A549 (cell line): ENCODE results near the gene DPEP2NB. TPM values are rescaled to one million over a fixed set of nuclear protein-coding genes. Genes with fewer than 3 reads are reported as not detected.

Source experiments
- ATAC-seq, 2 experiments: fragments of 200-7000 bp in 1 of 2; fragments of >200 bp in 1 of 2; cut with Nextera tagmentation in 1 of 2; cut with Tn5 transposase in 1 of 2; 3 replicates each; pipeline versions ENCODE4 v1.8.0 to v1.9.1; 2018 to 2020; ENCODE audit warnings: mild to moderate bottlenecking in 1 of 2, moderate library complexity in 1 of 2
- CTCF ChIA-PET: fragments of 300-600 bp; sonication (Branson Sonifier 250); formaldehyde crosslinking; extraction: SDS; loops from one replicate; lab custom pipeline; 2021; ENCODE audit warnings: antibody characterized with exemption, inconsistent platforms; lab: Yijun Ruan, JAX
- POLR2A ChIA-PET: fragments of 350-600 bp; formaldehyde crosslinking; extraction: SDS; loops from one replicate; lab custom pipeline; 2021; ENCODE audit warnings: antibody characterized with exemption, inconsistent platforms; lab: Yijun Ruan, JAX
- DNase-seq, 2 experiments: peaks; one replicate each; pipeline versions ENCODE4 v3.0.0 to v3.0.0-alpha.2; 2011 to 2016; ENCODE audit warnings: low read depth in 1 of 2, low spot score in 1 of 2
- FAIRE-seq: peaks from 2 replicates; lab custom pipeline; 2011; peaks lifted over from hg19 to GRCh38; lab: Jason Lieb, UNC
- H3K27ac ChIP-seq, 2 experiments: fragments of >200 bp; sonication (Bioruptor Twin); formaldehyde crosslinking; 3 replicates each; pipeline ENCODE4 v1.5.1; 2016 to 2017
- H3K4me1 ChIP-seq: fragments of >200 bp; sonication (Bioruptor Twin); formaldehyde crosslinking; 3 replicates; pipeline ENCODE4 v1.6.1; 2016
- H3K4me2 ChIP-seq: fragments of >200 bp; sonication (Bioruptor Twin); formaldehyde crosslinking; 3 replicates; pipeline ENCODE4 v1.6.1; 2016
- H3K4me3 ChIP-seq: fragments of >200 bp; sonication (Bioruptor Twin); formaldehyde crosslinking; 3 replicates; pipeline ENCODE4 v1.5.1; 2016
- H3K9me3 ChIP-seq: fragments of >200 bp; sonication (Bioruptor Twin); formaldehyde crosslinking; 3 replicates; pipeline ENCODE4 v1.6.1; 2016
- CBX8 ChIP-seq: fragments of 200-600 bp; sonication (generic); IDR thresholded peaks from 2 replicates; pipeline ENCODE4 v1.6.1; 2016
- CHD2 ChIP-seq: fragments of 150-350 bp; IDR thresholded peaks from 2 replicates; pipeline ENCODE4 v1.6.1; 2014; ENCODE audit warnings: low read length; ENCODE audit not compliant: partially characterized antibody
- CHD4 ChIP-seq: fragments of 200-600 bp; sonication (generic); IDR thresholded peaks from 2 replicates; pipeline ENCODE4 v1.6.1; 2016; ENCODE audit warnings: antibody characterized with exemption, mild to moderate bottlenecking, borderline replicate concordance
- CTCF ChIP-seq: fragments of >200 bp; sonication (Bioruptor Twin); formaldehyde crosslinking; IDR thresholded peaks from 3 replicates; pipeline ENCODE4 v1.5.1; 2016
- HES2 ChIP-seq: fragments of >200 bp; sonication (Bioruptor Twin); formaldehyde crosslinking; IDR thresholded peaks from 2 replicates; pipeline ENCODE4 v1.6.1; 2016
- HOXB13 ChIP-seq: fragments of 250-450 bp; sonication (Bioruptor Pico); IDR thresholded peaks from 2 replicates; pipeline ENCODE4 v1.5.0; 2020; ENCODE audit warnings: low read depth, mild to moderate bottlenecking, moderate library complexity
- HOXB5 ChIP-seq: fragments of 250-450 bp; sonication (Bioruptor Pico); IDR thresholded peaks from 2 replicates; pipeline ENCODE4 v1.5.0; 2020; ENCODE audit warnings: mild to moderate bottlenecking, moderate library complexity
- JUN ChIP-seq, 2 experiments: fragments of >200 bp; sonication (Bioruptor Twin); formaldehyde crosslinking; IDR thresholded peaks; 2 replicates in 1 of 2; 3 replicates in 1 of 2; pipeline ENCODE4 v1.6.1; 2016 to 2017
- KDM5A ChIP-seq: fragments of 200-600 bp; sonication (generic); IDR thresholded peaks from 2 replicates; pipeline ENCODE4 v1.6.1; 2016; ENCODE audit warnings: antibody characterized with exemption, mild to moderate bottlenecking
- MAZ ChIP-seq: fragments of 150-350 bp; IDR thresholded peaks from 2 replicates; pipeline ENCODE4 v1.6.1; 2014; ENCODE audit warnings: antibody characterized with exemption, low read depth, low read length, borderline replicate concordance
- PHF8 ChIP-seq: fragments of 200-600 bp; sonication (generic); IDR thresholded peaks from 2 replicates; pipeline ENCODE4 v1.6.1; 2016; ENCODE audit warnings: low read depth, mild to moderate bottlenecking, antibody characterized with exemption, moderate library complexity, borderline replicate concordance
- RARB ChIP-seq: fragments of 250-450 bp; sonication (Bioruptor Pico); IDR thresholded peaks from 2 replicates; pipeline ENCODE4 v1.8.0; 2021; ENCODE audit warnings: mild to moderate bottlenecking, moderate library complexity
- RCOR1 ChIP-seq: fragments of 150-350 bp; IDR thresholded peaks from 2 replicates; pipeline ENCODE4 v1.6.1; 2014; ENCODE audit warnings: antibody characterized with exemption, low read length, low read depth
- TP53 ChIP-seq: fragments of 250-450 bp; sonication (Bioruptor Pico); IDR thresholded peaks from 2 replicates; pipeline ENCODE4 v1.5.0; 2021; ENCODE audit warnings: mild to moderate bottlenecking, moderate library complexity
- ZC3H11A ChIP-seq: fragments of 450-650 bp; IDR thresholded peaks from 2 replicates; pipeline ENCODE4 v1.6.1; 2014; ENCODE audit warnings: antibody characterized with exemption, mild to moderate bottlenecking
- ZSCAN20 ChIP-seq: fragments of 250-450 bp; sonication (Bioruptor Pico); IDR thresholded peaks from 2 replicates; pipeline ENCODE4 v1.8.0; 2022; ENCODE audit warnings: mild to moderate bottlenecking, moderate library complexity
- WGBS: methylation state at CpG from one replicate; pipeline ENCODE4 v1.1.6; 2017; ENCODE audit errors: missing lambda C conversion rate; 5-methylcytosine and 5-hydroxymethylcytosine counted together
- polyA plus RNA-seq, 4 experiments: library from polyadenylated mRNA; depleted of rRNA in 3 of 4; stranded (reverse); fragments of >200 nt; fragmentation: RNase III in 1 of 4; extraction: RNeasy Plus Mini Kit Qiagen cat#74134 plus additional on column Dnase treatment in 1 of 4; gene quantifications; 2 replicates in 3 of 4; 3 replicates in 1 of 4; pipeline ENCODE4 v1.2.3, GENCODE V29; 2011 to 2017
- small RNA-seq, 6 experiments: library from RNA; depleted of rRNA; stranded (forward); fragments of <200 nt; gene quantifications; one replicate each; pipeline ENCODE3, GENCODE V24; 2012
- TF ChIP-seq, protein P1 (sequence below): fragments of 150-350 bp; IDR thresholded peaks from 2 replicates; pipeline ENCODE4 v1.6.1; 2014; ENCODE audit warnings: low read depth, mild to moderate bottlenecking, low read length

Gene DPEP2NB
- polyA plus RNA-seq, 2 of the 4 experiments (the other 2 are of a cell fraction) = not detected

DNA sequence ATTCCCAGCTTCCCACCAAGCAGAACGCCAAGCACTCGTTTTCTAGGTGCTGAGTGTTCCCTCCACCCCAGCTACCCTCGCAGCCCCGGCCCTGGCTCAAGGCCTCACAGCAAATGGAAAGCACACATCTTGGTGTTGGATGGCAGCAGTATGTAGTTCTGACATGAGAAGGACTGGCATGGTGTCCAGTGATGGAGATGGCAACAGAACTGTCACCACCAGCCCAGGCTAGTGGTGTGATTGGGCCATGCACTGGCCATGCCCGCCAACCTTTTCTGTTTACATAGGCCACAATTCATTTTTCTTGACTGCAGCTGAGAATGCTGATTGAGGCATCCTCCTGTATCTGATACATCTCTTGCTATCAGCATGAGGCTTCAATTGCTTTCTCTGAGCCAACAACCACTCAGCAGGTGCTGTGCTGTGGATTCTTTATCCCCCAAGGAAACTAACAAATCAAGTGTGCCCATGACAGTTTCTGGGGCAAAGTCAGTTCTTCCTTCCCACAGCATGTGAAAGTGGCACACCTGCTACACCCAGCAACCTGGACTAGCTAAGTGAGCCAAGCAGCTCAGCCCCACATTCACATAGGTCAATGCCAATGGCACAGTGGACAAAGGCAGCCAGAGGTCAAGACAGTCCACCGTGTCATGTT lies 51.1 kb downstream of the DPEP2NB start:
- H3K4me2 ChIP-seq = no peak overlapping the region

DNA sequence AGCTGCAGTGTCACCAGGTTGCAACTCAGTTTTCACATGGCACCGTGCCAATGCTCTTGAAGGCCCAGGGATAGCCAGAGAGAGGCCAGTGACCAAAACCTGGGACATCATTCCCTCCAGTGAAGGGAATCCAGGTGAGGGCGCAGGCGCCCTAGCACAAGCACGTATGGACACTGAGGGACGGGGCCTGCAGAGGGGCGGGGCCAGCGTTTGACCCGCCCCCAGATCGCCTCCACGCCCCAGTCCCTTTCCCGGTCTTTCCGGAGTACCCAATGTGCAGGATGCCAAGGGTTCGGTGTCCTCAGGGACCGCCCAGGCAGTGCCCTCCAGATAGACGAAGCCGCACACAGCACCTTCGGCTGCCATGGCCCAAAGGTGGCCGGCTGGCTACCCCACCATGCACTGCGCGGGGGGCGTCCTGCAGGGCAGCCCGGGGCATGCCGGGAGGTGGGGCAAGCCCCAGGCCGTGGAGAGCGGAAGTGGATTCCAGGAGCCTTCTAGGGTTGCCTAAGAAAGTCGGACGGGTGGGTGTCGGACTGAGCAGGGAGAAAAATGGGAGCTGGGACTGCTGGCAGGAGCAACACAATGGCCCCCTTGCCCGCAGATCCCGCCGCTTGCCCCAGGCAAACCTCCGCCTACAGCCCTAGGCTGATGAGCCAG lies 51.9 kb downstream of the DPEP2NB start:
- ChIA-PET POLR2A (interaction anchor here (0.9 kb wide), 1 partner anchor 28 kb away, joined by 3 read pairs; no protein-coding TSS in a partner anchor), CTCF (interaction anchor here (1.2 to 1.9 kb wide), 3 partner anchors 21 to 148 kb away, joined by 3 to 9 read pairs (median 5); no protein-coding TSS in a partner anchor)
- H3K4me2 ChIP-seq = no peak overlapping the region
- DNase-seq = no peak
- no peaks in the 10 kb centered on the region for H3K9me3 ChIP-seq
- peaks cover 20% of the 10 kb centered on the region for H3K4me1 ChIP-seq
- no peak for FAIRE-seq
- no peak for ATAC-seq
- no peak overlapping the region for H3K4me3 ChIP-seq
- H3K27ac ChIP-seq = no peak overlapping the region
- TF ChIP-seq JUN (IDR thresholded peaks at IDR 0.05) = no peak
- no peak for TF ChIP-seq ZC3H11A
- TF ChIP-seq HES2 = no peak
- no peak for TF ChIP-seq MAZ
- no peak for TF ChIP-seq RCOR1
- TF ChIP-seq PHF8 = no peak
- TF ChIP-seq CTCF = no peak
- TF ChIP-seq TP53 (CRISPR knock-in tag) = no peak
- no peak for TF ChIP-seq HOXB5 (CRISPR knock-in tag)
- no peak for TF ChIP-seq CHD4
- TF ChIP-seq, protein P1, sequence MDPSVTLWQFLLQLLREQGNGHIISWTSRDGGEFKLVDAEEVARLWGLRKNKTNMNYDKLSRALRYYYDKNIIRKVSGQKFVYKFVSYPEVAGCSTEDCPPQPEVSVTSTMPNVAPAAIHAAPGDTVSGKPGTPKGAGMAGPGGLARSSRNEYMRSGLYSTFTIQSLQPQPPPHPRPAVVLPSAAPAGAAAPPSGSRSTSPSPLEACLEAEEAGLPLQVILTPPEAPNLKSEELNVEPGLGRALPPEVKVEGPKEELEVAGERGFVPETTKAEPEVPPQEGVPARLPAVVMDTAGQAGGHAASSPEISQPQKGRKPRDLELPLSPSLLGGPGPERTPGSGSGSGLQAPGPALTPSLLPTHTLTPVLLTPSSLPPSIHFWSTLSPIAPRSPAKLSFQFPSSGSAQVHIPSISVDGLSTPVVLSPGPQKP = no peak
- no peak for TF ChIP-seq CBX8
- TF ChIP-seq RARB (CRISPR knock-in tag) = no peak
- no peak for TF ChIP-seq CHD2
- no peak for TF ChIP-seq KDM5A
- TF ChIP-seq, all 56 proteins: peak for 0
- 92% methylated on average over 20 of the region's 32 CpGs for WGBS

More for the DNA sequence above, 51.1 kb downstream of the DPEP2NB start:
- Histone ChIP-seq H3K27ac (no peak overlapping the region), H3K4me1 (peaks cover 25% of the 10 kb centered on the region), H3K4me3 (no peak overlapping the region), H3K9me3 (no peaks in the 10 kb centered on the region)
- DNase-seq (no peak), ATAC-seq (no peak), FAIRE-seq (no peak)
- ChIA-PET POLR2A (no interaction called here), CTCF (interaction anchor here (1.2 to 1.3 kb wide), 2 partner anchors 22 to 148 kb away, joined by 4 to 5 read pairs; no protein-coding TSS in a partner anchor)
- WGBS = 88% methylated on average over 6 of the region's 6 CpGs
- TF ChIP-seq HOXB13 (no peak), ZSCAN20 (no peak), MAZ (no peak)
- TF ChIP-seq, all 56 proteins: peak for 0

Small RNA genes within 50 kb of the gene (small RNA-seq; reads per million reads assigned to genes)
- 0 to 8.8 (median 0.21) reads per million in 6 experiments for gene RNU6-359P

Other genes with a start within 250 kb of the DPEP2NB start
- gene RANBP10, start 209.4 kb downstream of the DPEP2NB start, polyA plus RNA-seq (2011; rRNA removed) = 9.8 and 11.1 TPM in 2 replicates
- gene RANBP10, start 209.4 kb downstream of the DPEP2NB start, polyA plus RNA-seq (2017; fragmentation: RNase III; extraction: RNeasy Plus Mini Kit Qiagen cat#74134 plus additional on column Dnase treatment) = 6.9 to 7.5 TPM (median 7.5 TPM) in 3 replicates
- 0.68 and 0.78 TPM in 2 replicates for gene TSNAXIP1, start 209.0 kb downstream of the DPEP2NB start, polyA plus RNA-seq (2011; rRNA removed)
- 0.97 to 1.2 TPM (median 1.1 TPM) in 3 replicates for gene TSNAXIP1, start 209.0 kb downstream of the DPEP2NB start, polyA plus RNA-seq (2017; fragmentation: RNase III; extraction: RNeasy Plus Mini Kit Qiagen cat#74134 plus additional on column Dnase treatment)
- 33.2 and 44.0 TPM in 2 replicates for gene THAP11, start 173.6 kb downstream of the DPEP2NB start, polyA plus RNA-seq (2011; rRNA removed)
- 27.2 to 30.9 TPM (median 30.0 TPM) in 3 replicates for gene THAP11, start 173.6 kb downstream of the DPEP2NB start, polyA plus RNA-seq (2017; fragmentation: RNase III; extraction: RNeasy Plus Mini Kit Qiagen cat#74134 plus additional on column Dnase treatment)
- gene NUTF2, start 169.0 kb downstream of the DPEP2NB start, polyA plus RNA-seq (2011; rRNA removed) = 168 and 209 TPM in 2 replicates
- gene NUTF2, start 169.0 kb downstream of the DPEP2NB start, polyA plus RNA-seq (2017; fragmentation: RNase III; extraction: RNeasy Plus Mini Kit Qiagen cat#74134 plus additional on column Dnase treatment) = 270 to 301 TPM (median 287 TPM) in 3 replicates
- 18.2 and 19.1 TPM in 2 replicates for gene CENPT, start 168.2 kb downstream of the DPEP2NB start, polyA plus RNA-seq (2011; rRNA removed)
- gene CENPT, start 168.2 kb downstream of the DPEP2NB start, polyA plus RNA-seq (2017; fragmentation: RNase III; extraction: RNeasy Plus Mini Kit Qiagen cat#74134 plus additional on column Dnase treatment) = 35.9 to 40.3 TPM (median 36.9 TPM) in 3 replicates
- gene EDC4, start 142.9 kb downstream of the DPEP2NB start, polyA plus RNA-seq (2011; rRNA removed) = 21.0 and 35.3 TPM in 2 replicates
- 54.9 to 60.4 TPM (median 58.1 TPM) in 3 replicates for gene EDC4, start 142.9 kb downstream of the DPEP2NB start, polyA plus RNA-seq (2017; fragmentation: RNase III; extraction: RNeasy Plus Mini Kit Qiagen cat#74134 plus additional on column Dnase treatment)
- 0.22 and 0.34 TPM in 2 replicates for gene NRN1L, start 131.0 kb downstream of the DPEP2NB start, polyA plus RNA-seq (2011; rRNA removed)
- gene NRN1L, start 131.0 kb downstream of the DPEP2NB start, polyA plus RNA-seq (2017; fragmentation: RNase III; extraction: RNeasy Plus Mini Kit Qiagen cat#74134 plus additional on column Dnase treatment) = not detected in 3 replicates
- gene PSKH1, start 122.7 kb downstream of the DPEP2NB start, polyA plus RNA-seq (2011; rRNA removed) = 15.1 and 18.2 TPM in 2 replicates
- 14.6 to 15.8 TPM (median 15.7 TPM) in 3 replicates for gene PSKH1, start 122.7 kb downstream of the DPEP2NB start, polyA plus RNA-seq (2017; fragmentation: RNase III; extraction: RNeasy Plus Mini Kit Qiagen cat#74134 plus additional on column Dnase treatment)
- 0.92 and 1.6 TPM in 2 replicates for gene CTRL, start 84.0 kb downstream of the DPEP2NB start, polyA plus RNA-seq (2011; rRNA removed)
- gene CTRL, start 84.0 kb downstream of the DPEP2NB start, polyA plus RNA-seq (2017; fragmentation: RNase III; extraction: RNeasy Plus Mini Kit Qiagen cat#74134 plus additional on column Dnase treatment) = 3.6 to 4.4 TPM (median 3.9 TPM) in 3 replicates
- gene PSMB10, start 79.1 kb downstream of the DPEP2NB start, polyA plus RNA-seq (2011; rRNA removed) = 11.0 and 11.3 TPM in 2 replicates
- gene PSMB10, start 79.1 kb downstream of the DPEP2NB start, polyA plus RNA-seq (2017; fragmentation: RNase III; extraction: RNeasy Plus Mini Kit Qiagen cat#74134 plus additional on column Dnase treatment) = 51.9 to 53.5 TPM (median 52.4 TPM) in 3 replicates
- 1.7 and 2.6 TPM in 2 replicates for gene LCAT, start 71.8 kb downstream of the DPEP2NB start, polyA plus RNA-seq (2011; rRNA removed)
- 8.4 to 11.2 TPM (median 10.0 TPM) in 3 replicates for gene LCAT, start 71.8 kb downstream of the DPEP2NB start, polyA plus RNA-seq (2017; fragmentation: RNase III; extraction: RNeasy Plus Mini Kit Qiagen cat#74134 plus additional on column Dnase treatment)
- gene SLC12A4, start 47.3 kb downstream of the DPEP2NB start, polyA plus RNA-seq (2011; rRNA removed) = 18.2 and 19.5 TPM in 2 replicates
- 32.6 to 34.7 TPM (median 33.2 TPM) in 3 replicates for gene SLC12A4, start 47.3 kb downstream of the DPEP2NB start, polyA plus RNA-seq (2017; fragmentation: RNase III; extraction: RNeasy Plus Mini Kit Qiagen cat#74134 plus additional on column Dnase treatment)
- not detected in 2 replicates for gene DPEP3, start 35.4 kb downstream of the DPEP2NB start, polyA plus RNA-seq (2011; rRNA removed)
- gene DPEP3, start 35.4 kb downstream of the DPEP2NB start, polyA plus RNA-seq (2017; fragmentation: RNase III; extraction: RNeasy Plus Mini Kit Qiagen cat#74134 plus additional on column Dnase treatment) = not detected in 3 replicates
- not detected in 2 replicates for gene DPEP2, start 16.4 kb downstream of the DPEP2NB start, polyA plus RNA-seq (2011; rRNA removed)
- not detected in 3 replicates for gene DPEP2, start 16.4 kb downstream of the DPEP2NB start, polyA plus RNA-seq (2017; fragmentation: RNase III; extraction: RNeasy Plus Mini Kit Qiagen cat#74134 plus additional on column Dnase treatment)
- gene DDX28, start 7.3 kb upstream of the DPEP2NB start, polyA plus RNA-seq (2011; rRNA removed) = 14.0 and 18.3 TPM in 2 replicates
- 13.8 to 14.9 TPM (median 14.6 TPM) in 3 replicates for gene DDX28, start 7.3 kb upstream of the DPEP2NB start, polyA plus RNA-seq (2017; fragmentation: RNase III; extraction: RNeasy Plus Mini Kit Qiagen cat#74134 plus additional on column Dnase treatment)
- gene DUS2, start 7.4 kb upstream of the DPEP2NB start, polyA plus RNA-seq (2011; rRNA removed) = 20.7 and 21.5 TPM in 2 replicates
- 20.8 to 22.8 TPM (median 21.7 TPM) in 3 replicates for gene DUS2, start 7.4 kb upstream of the DPEP2NB start, polyA plus RNA-seq (2017; fragmentation: RNase III; extraction: RNeasy Plus Mini Kit Qiagen cat#74134 plus additional on column Dnase treatment)
- 23.9 and 32.4 TPM in 2 replicates for gene NFATC3, start 69.5 kb upstream of the DPEP2NB start, polyA plus RNA-seq (2011; rRNA removed)
- 11.8 to 13.3 TPM (median 12.5 TPM) in 3 replicates for gene NFATC3, start 69.5 kb upstream of the DPEP2NB start, polyA plus RNA-seq (2017; fragmentation: RNase III; extraction: RNeasy Plus Mini Kit Qiagen cat#74134 plus additional on column Dnase treatment)
- 0.04 and 0.08 TPM in 2 replicates for gene ESRP2, start 220.2 kb upstream of the DPEP2NB start, polyA plus RNA-seq (2011; rRNA removed)
- gene ESRP2, start 220.2 kb upstream of the DPEP2NB start, polyA plus RNA-seq (2017; fragmentation: RNase III; extraction: RNeasy Plus Mini Kit Qiagen cat#74134 plus additional on column Dnase treatment) = 0.07 to 0.10 TPM (median 0.09 TPM) in 3 replicates
- gene PLA2G15, start 229.5 kb upstream of the DPEP2NB start, polyA plus RNA-seq (2011; rRNA removed) = 4.8 and 5.7 TPM in 2 replicates
- gene PLA2G15, start 229.5 kb upstream of the DPEP2NB start, polyA plus RNA-seq (2017; fragmentation: RNase III; extraction: RNeasy Plus Mini Kit Qiagen cat#74134 plus additional on column Dnase treatment) = 7.5 to 8.7 TPM (median 7.7 TPM) in 3 replicates
- 32.9 and 45.3 TPM in 2 replicates for gene SLC7A6, start 248.6 kb upstream of the DPEP2NB start, polyA plus RNA-seq (2011; rRNA removed)
- gene SLC7A6, start 248.6 kb upstream of the DPEP2NB start, polyA plus RNA-seq (2017; fragmentation: RNase III; extraction: RNeasy Plus Mini Kit Qiagen cat#74134 plus additional on column Dnase treatment) = 29.1 to 35.9 TPM (median 31.1 TPM) in 3 replicates